ENCODE data around the gene GRAMD2A.

GRAMD2A gene

GRCh38 chr15:72197460-72198355, at the start of gene GRAMD2A:
Gene GRAMD2A (minus strand): TSS chr15:72197787.
- peak; percentile 24 for DNase-seq (ENCODE audit: low read depth)

GRCh38 chr15:72242775-72243370, 45.3 kb upstream of the GRAMD2A start:
- DNase-seq (ENCODE audit: low read depth) = no peak

- no peak for DNase-seq (ENCODE audit: low read depth)
Measured at GRCh38 chr15:72239652-72240051, 42.1 kb upstream of the GRAMD2A start.

- no peak for DNase-seq (ENCODE audit: low read depth)
Measured at GRCh38 chr15:72238586-72238985, 41.0 kb upstream of the GRAMD2A start.

GRCh38 chr15:72237853-72238224, 40.3 kb upstream of the GRAMD2A start:
- DNase-seq (ENCODE audit: low read depth) = no peak

GRCh38 chr15:72237029-72237852, 39.7 kb upstream of the GRAMD2A start:
- DNase-seq (ENCODE audit: low read depth) = peak; percentile 96

GRCh38 chr15:72236381-72237003, 38.9 kb upstream of the GRAMD2A start:
- DNase-seq (ENCODE audit: low read depth) = no peak

- DNase-seq (ENCODE audit: low read depth) = no peak
Measured at GRCh38 chr15:72235298-72235697, 37.7 kb upstream of the GRAMD2A start.

- no peak for DNase-seq (ENCODE audit: low read depth)
Measured at GRCh38 chr15:72233769-72234168, 36.2 kb upstream of the GRAMD2A start.

- peak; percentile 79 for DNase-seq (ENCODE audit: low read depth)
Measured at GRCh38 chr15:72231833-72232478, 34.4 kb upstream of the GRAMD2A start.

- DNase-seq (ENCODE audit: low read depth) = peak; percentile 99
Measured at GRCh38 chr15:72231066-72231832, 33.7 kb upstream of the GRAMD2A start, which contains the start of gene PKM. Gene PKM (minus strand): TSS chr15:72231190. CDS start chr15:72219097, 12,093 bp downstream.

- DNase-seq (ENCODE audit: low read depth) = peak; percentile 94
Measured at GRCh38 chr15:72230197-72231065, 32.8 kb upstream of the GRAMD2A start.

GRCh38 chr15:72229947-72230196, 32.3 kb upstream of the GRAMD2A start:
- DNase-seq (ENCODE audit: low read depth) = no peak

- peak; percentile 68 for DNase-seq (ENCODE audit: low read depth)
Measured at GRCh38 chr15:72229076-72229946, 31.7 kb upstream of the GRAMD2A start.

GRCh38 chr15:72227720-72228119, 30.1 kb upstream of the GRAMD2A start:
- peak; percentile 7 for DNase-seq (ENCODE audit: low read depth)

- peak; percentile 56 for DNase-seq (ENCODE audit: low read depth)
Measured at GRCh38 chr15:72227192-72227586, 29.6 kb upstream of the GRAMD2A start.

- no peak for DNase-seq (ENCODE audit: low read depth)
Measured at GRCh38 chr15:72223278-72223677, 25.7 kb upstream of the GRAMD2A start.

- DNase-seq (ENCODE audit: low read depth) = peak; percentile 83
Measured at GRCh38 chr15:72222393-72222792, 24.8 kb upstream of the GRAMD2A start.

GRCh38 chr15:72220687-72221086, 23.1 kb upstream of the GRAMD2A start:
- no peak for DNase-seq (ENCODE audit: low read depth)
